Neural cell (in vitro differentiated cells): ENCODE data around the gene AP2B1. TPM values are rescaled to one million over a fixed set of nuclear protein-coding genes. Genes with fewer than 3 reads are reported as not detected.

Source experiments
- H2AFZ ChIP-seq: fragments of 200-600, 300-800 bp; sonication (generic), shearing (Covaris generic); 2 replicates; pipeline ENCODE4 v1.6.0; 2014; ENCODE audit warnings: low read depth, mild to moderate bottlenecking, antibody characterized with exemption, low read length, moderate library complexity
- H3F3A ChIP-seq: fragments of 200-600 bp; shearing (Covaris generic); 2 replicates; pipeline ENCODE4 v1.6.1; 2016; ENCODE audit warnings: mild to moderate bottlenecking, moderate library complexity, mixed read lengths, antibody characterized with exemption, low read length; ENCODE audit not compliant: insufficient read depth, poor library complexity, severe bottlenecking
- H3K27ac ChIP-seq: fragments of 200-600, 300-800 bp; sonication (generic), shearing (Covaris generic); 2 replicates; pipeline ENCODE4 v1.5.1; 2014; ENCODE audit warnings: mild to moderate bottlenecking, low read length, moderate library complexity
- H3K27me3 ChIP-seq: fragments of 300-800, 200-600 bp; sonication (generic), shearing (Covaris generic); 2 replicates; pipeline ENCODE4 v1.6.0; 2014; ENCODE audit warnings: mild to moderate bottlenecking, low read depth, low read length, moderate library complexity; ENCODE audit not compliant: insufficient read depth
- H3K36me3 ChIP-seq: fragments of 300-800, 200-600 bp; sonication (generic), shearing (Covaris generic); 2 replicates; pipeline ENCODE4 v1.5.1; 2014; ENCODE audit warnings: mild to moderate bottlenecking, antibody characterized with exemption, low read length, moderate library complexity; ENCODE audit not compliant: insufficient read depth
- H3K4me2 ChIP-seq: fragments of 300-800, 200-600 bp; sonication (generic), shearing (Covaris generic); 2 replicates; pipeline ENCODE4 v1.6.0; 2014; ENCODE audit warnings: mild to moderate bottlenecking, low read length
- H3K4me3 ChIP-seq: fragments of 300-800, 200-600 bp; sonication (generic), shearing (Covaris generic); 2 replicates; pipeline ENCODE4 v1.5.1; 2014; ENCODE audit warnings: mild to moderate bottlenecking, low read length, moderate library complexity
- H3K79me2 ChIP-seq: fragments of 200-600 bp; shearing (Covaris generic); replicated peaks from 2 replicates; pipeline ENCODE4 v1.6.0; 2014; ENCODE audit warnings: mild to moderate bottlenecking, low read length, moderate library complexity; ENCODE audit not compliant: insufficient read depth
- H3K9ac ChIP-seq: fragments of 300-800, 200-600 bp; sonication (generic), shearing (Covaris generic); 2 replicates; pipeline ENCODE4 v1.6.1; 2016; ENCODE audit warnings: mild to moderate bottlenecking, low read length, mixed read lengths
- H3K9me2 ChIP-seq: fragments of 200-600 bp; shearing (Covaris generic); 2 replicates; pipeline ENCODE4 v1.6.1; 2016; ENCODE audit warnings: mild to moderate bottlenecking, low read length, mixed read lengths; ENCODE audit not compliant: insufficient read depth
- H3K9me3 ChIP-seq: fragments of 200-600, 300-800 bp; sonication (generic), shearing (Covaris generic); 2 replicates; pipeline ENCODE4 v1.6.1; 2016; ENCODE audit warnings: mild to moderate bottlenecking, mixed run types, low read length, moderate library complexity, mixed read lengths
- H4K20me1 ChIP-seq: fragments of 200-600 bp; shearing (Covaris generic); 2 replicates; pipeline ENCODE4 v1.6.1; 2016; ENCODE audit warnings: mild to moderate bottlenecking, mixed run types; ENCODE audit not compliant: insufficient read depth
- CTCF ChIP-seq: fragments of 450-650 bp; IDR thresholded peaks from 2 replicates; pipeline ENCODE4 v1.5.1; 2014; ENCODE audit warnings: antibody characterized with exemption, mild to moderate bottlenecking, moderate library complexity; ENCODE audit not compliant: poor library complexity, severe bottlenecking
- EP300 ChIP-seq: fragments of 450-650 bp; conservative IDR thresholded peaks from 2 replicates; pipeline ENCODE4 v1.6.1; 2014; ENCODE audit warnings: antibody characterized with exemption, mild to moderate bottlenecking, moderate library complexity; ENCODE audit not compliant: poor library complexity, severe bottlenecking
- EZH2 ChIP-seq: fragments of 200-600, 300-800 bp; shearing (Covaris generic), sonication (generic); IDR thresholded peaks from 2 replicates; pipeline ENCODE4 v1.6.1; 2014; ENCODE audit warnings: antibody characterized with exemption, low read length, borderline replicate concordance, mild to moderate bottlenecking; ENCODE audit not compliant: insufficient read depth, poor library complexity, severe bottlenecking
- MXI1 ChIP-seq: fragments of 450-650 bp; conservative IDR thresholded peaks from 2 replicates; pipeline ENCODE4 v1.6.1; 2014; ENCODE audit warnings: antibody characterized with exemption, mild to moderate bottlenecking; ENCODE audit not compliant: poor library complexity, severe bottlenecking
- POLR2AphosphoS5 ChIP-seq: IDR thresholded peaks from 2 replicates; pipeline ENCODE4 v1.6.1; 2012
- RAD21 ChIP-seq: fragments of 450-650 bp; conservative IDR thresholded peaks from 2 replicates; pipeline ENCODE4 v1.6.1; 2014; ENCODE audit warnings: antibody characterized with exemption, mild to moderate bottlenecking, moderate library complexity
- SMC3 ChIP-seq: fragments of 450-650 bp; conservative IDR thresholded peaks from 2 replicates; pipeline ENCODE4 v1.6.1; 2014; ENCODE audit warnings: antibody characterized with exemption, mild to moderate bottlenecking, moderate library complexity; ENCODE audit not compliant: poor library complexity
- TAF1 ChIP-seq: IDR thresholded peaks from 2 replicates; pipeline ENCODE4 v1.6.1; 2012; ENCODE audit warnings: low read depth
- polyA plus RNA-seq: library from polyadenylated mRNA; depleted of rRNA; stranded (reverse); fragments of >200 nt; gene quantifications from 2 replicates; pipeline ENCODE4 v1.2.3, GENCODE V29; 2014
- TF ChIP-seq, protein P1 (sequence below): IDR thresholded peaks from 2 replicates; pipeline ENCODE4 v1.6.1; 2012; ENCODE audit warnings: borderline replicate concordance

The AP2B1 gene
- polyA plus RNA-seq, 1 donor from 2014 or later: 59.5 TPM

GRCh38 chr17:35597604-35598003, 10.5 kb downstream of the AP2B1 start:
- Histone ChIP-seq H3F3A (no peaks in the 10 kb centered on the region), H3K27me3 (no peaks in the 10 kb centered on the region), H3K4me3 (no peak overlapping the region), H3K27ac (no peak overlapping the region), H3K9me3 (no peaks in the 10 kb centered on the region), H3K36me3 (no peaks in the 10 kb centered on the region), H3K79me2 (peaks cover 20% of the 10 kb centered on the region), H3K9ac (no peak overlapping the region), H3K9me2 (no peaks in the 10 kb centered on the region), H2AFZ (no peak overlapping the region), H4K20me1 (no peaks in the 10 kb centered on the region), H3K4me2 (no peak overlapping the region)
- TF ChIP-seq MXI1 (no peak), EP300 (no peak), TAF1 (no peak), RAD21 (no peak), CTCF (no peak), EZH2 (no peak), POLR2AphosphoS5 (no peak), SMC3 (no peak)
- TF ChIP-seq, protein P1, sequence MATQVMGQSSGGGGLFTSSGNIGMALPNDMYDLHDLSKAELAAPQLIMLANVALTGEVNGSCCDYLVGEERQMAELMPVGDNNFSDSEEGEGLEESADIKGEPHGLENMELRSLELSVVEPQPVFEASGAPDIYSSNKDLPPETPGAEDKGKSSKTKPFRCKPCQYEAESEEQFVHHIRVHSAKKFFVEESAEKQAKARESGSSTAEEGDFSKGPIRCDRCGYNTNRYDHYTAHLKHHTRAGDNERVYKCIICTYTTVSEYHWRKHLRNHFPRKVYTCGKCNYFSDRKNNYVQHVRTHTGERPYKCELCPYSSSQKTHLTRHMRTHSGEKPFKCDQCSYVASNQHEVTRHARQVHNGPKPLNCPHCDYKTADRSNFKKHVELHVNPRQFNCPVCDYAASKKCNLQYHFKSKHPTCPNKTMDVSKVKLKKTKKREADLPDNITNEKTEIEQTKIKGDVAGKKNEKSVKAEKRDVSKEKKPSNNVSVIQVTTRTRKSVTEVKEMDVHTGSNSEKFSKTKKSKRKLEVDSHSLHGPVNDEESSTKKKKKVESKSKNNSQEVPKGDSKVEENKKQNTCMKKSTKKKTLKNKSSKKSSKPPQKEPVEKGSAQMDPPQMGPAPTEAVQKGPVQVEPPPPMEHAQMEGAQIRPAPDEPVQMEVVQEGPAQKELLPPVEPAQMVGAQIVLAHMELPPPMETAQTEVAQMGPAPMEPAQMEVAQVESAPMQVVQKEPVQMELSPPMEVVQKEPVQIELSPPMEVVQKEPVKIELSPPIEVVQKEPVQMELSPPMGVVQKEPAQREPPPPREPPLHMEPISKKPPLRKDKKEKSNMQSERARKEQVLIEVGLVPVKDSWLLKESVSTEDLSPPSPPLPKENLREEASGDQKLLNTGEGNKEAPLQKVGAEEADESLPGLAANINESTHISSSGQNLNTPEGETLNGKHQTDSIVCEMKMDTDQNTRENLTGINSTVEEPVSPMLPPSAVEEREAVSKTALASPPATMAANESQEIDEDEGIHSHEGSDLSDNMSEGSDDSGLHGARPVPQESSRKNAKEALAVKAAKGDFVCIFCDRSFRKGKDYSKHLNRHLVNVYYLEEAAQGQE: no peak

- H2AFZ ChIP-seq: no peak overlapping the region
- H3K27ac ChIP-seq: no peak overlapping the region
- no peaks in the 10 kb centered on the region for H3K27me3 ChIP-seq
- no peak overlapping the region for H3K4me3 ChIP-seq
- H3K9me3 ChIP-seq: no peaks in the 10 kb centered on the region
- peaks cover 4% of the 10 kb centered on the region for H3K79me2 ChIP-seq
- no peaks in the 10 kb centered on the region for H4K20me1 ChIP-seq
- no peak overlapping the region for H3K4me2 ChIP-seq
- H3K9ac ChIP-seq: no peak overlapping the region
- H3K36me3 ChIP-seq: peaks cover 13% of the 10 kb centered on the region
- TF ChIP-seq RAD21: no peak
- no peak for TF ChIP-seq MXI1
- H3K9me2 ChIP-seq: no peaks in the 10 kb centered on the region
- no peaks in the 10 kb centered on the region for H3F3A ChIP-seq
Observed at GRCh38 chr17:35603674-35604073, 16.6 kb downstream of the AP2B1 start.

DNA sequence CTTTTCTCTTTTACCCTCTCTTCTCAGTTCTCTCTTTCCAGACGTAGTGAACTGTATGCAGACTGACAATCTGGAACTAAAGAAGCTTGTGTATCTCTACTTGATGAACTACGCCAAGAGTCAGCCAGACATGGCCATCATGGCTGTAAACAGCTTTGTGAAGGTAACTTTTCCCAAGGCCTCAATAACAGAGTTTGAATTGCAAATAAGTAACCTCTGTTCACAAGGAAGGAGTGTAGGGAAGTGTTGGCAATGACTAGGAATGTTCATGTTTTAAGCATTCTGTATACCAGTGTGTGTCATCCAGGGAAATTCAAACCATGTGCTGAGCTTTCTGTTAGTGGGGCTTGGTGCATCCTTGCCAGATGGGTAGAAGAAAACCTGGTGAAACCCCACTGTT, 18.6 kb downstream of the AP2B1 start:
- H3K9ac ChIP-seq: no peak overlapping the region
- no peak overlapping the region for H3K4me3 ChIP-seq
- H3K9me3 ChIP-seq: no peaks in the 10 kb centered on the region
- H3K27me3 ChIP-seq: no peaks in the 10 kb centered on the region
- no peak overlapping the region for H2AFZ ChIP-seq
- no peaks in the 10 kb centered on the region for H3K9me2 ChIP-seq
- H4K20me1 ChIP-seq: no peaks in the 10 kb centered on the region
- TF ChIP-seq EZH2: no peak
- TF ChIP-seq MXI1: no peak
- TF ChIP-seq SMC3: no peak
- no peak for TF ChIP-seq TAF1
- TF ChIP-seq POLR2AphosphoS5: no peak
- TF ChIP-seq RAD21: no peak
- no peak for TF ChIP-seq CTCF
- TF ChIP-seq, protein P1: no peak
- peaks cover 13% of the 10 kb centered on the region for H3K36me3 ChIP-seq
- no peak overlapping the region for H3K4me2 ChIP-seq
- H3F3A ChIP-seq: no peaks in the 10 kb centered on the region
- no peak overlapping the region for H3K27ac ChIP-seq
- H3K79me2 ChIP-seq: peaks cover 4% of the 10 kb centered on the region
